SH-SY5Y (cell line): ENCODE results near the gene UNC5C.

ENCODE experiments used
- GATA2 ChIP-seq: IDR thresholded peaks from 2 replicates; pipeline ENCODE4 v1.6.1; 2011; ENCODE audit warnings: mild to moderate bottlenecking, low read depth, low read length
- GATA3 ChIP-seq: IDR thresholded peaks from 2 replicates; pipeline ENCODE4 v1.6.1; 2011; ENCODE audit warnings: low read depth, mild to moderate bottlenecking, low read length, moderate library complexity

GRCh38 chr4:95158626-95159025 lies 390.1 kb downstream of the UNC5C start:
- TF ChIP-seq GATA2 (no peak), GATA3 (no peak)
